ENCODE measurements around the gene RCOR1.
"Not testable (repeated sequence)": the region's sequence is repeated elsewhere in the genome, so short reads cannot be mapped to it uniquely, and the experiment has no call there.

Gene RCOR1

GRCh38 chr14:102764220-102764671 lies 171.8 kb downstream of the RCOR1 start:
- POLR2A ChIA-PET, result no interaction called here
- TF ChIP-seq TARDBP (IDR thresholded peaks at IDR 0.05) (no peak), SP1 (IDR thresholded peaks at IDR 0.05) (no peak), FOXA1 (IDR thresholded peaks at IDR 0.05) (no peak), HDGF (IDR thresholded peaks at IDR 0.05; ENCODE audit: borderline replicate concordance) (no peak), SUZ12 (IDR thresholded peaks at IDR 0.05) (no peak), BHLHE40 (IDR thresholded peaks at IDR 0.05; ENCODE audit: borderline replicate concordance) (no peak), CTBP1 (IDR thresholded peaks at IDR 0.05; ENCODE audit: borderline replicate concordance) (no peak), FOXK2 (IDR thresholded peaks at IDR 0.05) (no peak), ARNT (IDR thresholded peaks at IDR 0.05) (no peak), L3MBTL2 (conservative IDR thresholded peaks at IDR 0.05) (no peak), FOXM1 (IDR thresholded peaks at IDR 0.05; ENCODE audit: borderline replicate concordance) (no peak), LEF1 (IDR thresholded peaks at IDR 0.05; ENCODE audit: borderline replicate concordance) (no peak), ELF4 (IDR thresholded peaks at IDR 0.05) (no peak), NFRKB (IDR thresholded peaks at IDR 0.05) (no peak), PKNOX1 (IDR thresholded peaks at IDR 0.05) (no peak)
- CTCF ChIA-PET, result no interaction called here
- no peak for DNase-seq (ENCODE audit: extremely low spot score)

GRCh38 chr14:102765770-102766169 lies 173.3 kb downstream of the RCOR1 start:
- POLR2A ChIA-PET; DNase-seq (ENCODE audit: extremely low spot score): not testable (repeated sequence)
- CTCF ChIA-PET, result interaction anchor here (0.6 kb wide), 2 partner anchors 138 to 804 kb away, joined by 3 to 5 read pairs; no protein-coding TSS in a partner anchor

GRCh38 chr14:102768223-102769048 lies 176.0 kb downstream of the RCOR1 start:
- POLR2A ChIA-PET, result no interaction called here
- DNase-seq (ENCODE audit: extremely low spot score), result no peak

GRCh38 chr14:102769049-102769327 lies 176.5 kb downstream of the RCOR1 start:
- CTCF ChIA-PET, result no interaction called here

More at GRCh38 chr14:102768223-102769048, 176.0 kb downstream of the RCOR1 start:
- TF ChIP-seq SP1 (IDR thresholded peaks at IDR 0.05) (no peak), PKNOX1 (IDR thresholded peaks at IDR 0.05) (peak; percentile 53; the same call in 1 of the 2 replicates)
- CTCF ChIA-PET, result no interaction called here

GRCh38 chr14:102770147-102771123 lies 178.0 kb downstream of the RCOR1 start:
- DNase-seq (ENCODE audit: extremely low spot score), result no peak
- TF ChIP-seq HDGF (IDR thresholded peaks at IDR 0.05; ENCODE audit: borderline replicate concordance), result no peak
- TF ChIP-seq PKNOX1 (IDR thresholded peaks at IDR 0.05), result peak; percentile 71
- ChIA-PET CTCF (interaction anchor here (1.0 kb wide), 1 partner anchor 15 kb away, joined by 4 read pairs; no protein-coding TSS in a partner anchor), POLR2A (no interaction called here)

More at GRCh38 chr14:102769049-102769327, 176.5 kb downstream of the RCOR1 start:
- TF ChIP-seq ZNF384 (IDR thresholded peaks at IDR 0.05) (no peak), BHLHE40 (IDR thresholded peaks at IDR 0.05; ENCODE audit: borderline replicate concordance) (no peak), LEF1 (IDR thresholded peaks at IDR 0.05; ENCODE audit: borderline replicate concordance) (no peak), SP1 (IDR thresholded peaks at IDR 0.05) (no peak), FOXA1 (IDR thresholded peaks at IDR 0.05) (no peak), NFRKB (IDR thresholded peaks at IDR 0.05) (no peak), L3MBTL2 (conservative IDR thresholded peaks at IDR 0.05) (no peak), HDGF (IDR thresholded peaks at IDR 0.05; ENCODE audit: borderline replicate concordance) (no peak), ARNT (IDR thresholded peaks at IDR 0.05) (no peak), SUZ12 (IDR thresholded peaks at IDR 0.05) (no peak), FOXK2 (IDR thresholded peaks at IDR 0.05) (no peak), TARDBP (IDR thresholded peaks at IDR 0.05) (no peak)
- POLR2A ChIA-PET, result no interaction called here
- no peak for DNase-seq (ENCODE audit: extremely low spot score)

GRCh38 chr14:102771144-102771543 lies 178.7 kb downstream of the RCOR1 start:
- TF ChIP-seq L3MBTL2 (conservative IDR thresholded peaks at IDR 0.05) (no peak), HDGF (IDR thresholded peaks at IDR 0.05; ENCODE audit: borderline replicate concordance) (no peak), LEF1 (IDR thresholded peaks at IDR 0.05; ENCODE audit: borderline replicate concordance) (no peak), SP1 (IDR thresholded peaks at IDR 0.05) (no peak), SUZ12 (IDR thresholded peaks at IDR 0.05) (no peak), ELF4 (IDR thresholded peaks at IDR 0.05) (no peak), FOXK2 (IDR thresholded peaks at IDR 0.05) (no peak), FOXA1 (IDR thresholded peaks at IDR 0.05) (no peak), CTBP1 (IDR thresholded peaks at IDR 0.05; ENCODE audit: borderline replicate concordance) (no peak)
- ChIA-PET POLR2A (no interaction called here), CTCF (no interaction called here)
- no peak for DNase-seq (ENCODE audit: extremely low spot score)
